Fibroblast of skin of right quadriceps (primary cell): ENCODE results near the gene RPRD1B.

Source experiments
- DNase-seq: peaks from one replicate; pipeline ENCODE4 v3.0.0-alpha.2; 2013

The RPRD1B gene

DNA sequence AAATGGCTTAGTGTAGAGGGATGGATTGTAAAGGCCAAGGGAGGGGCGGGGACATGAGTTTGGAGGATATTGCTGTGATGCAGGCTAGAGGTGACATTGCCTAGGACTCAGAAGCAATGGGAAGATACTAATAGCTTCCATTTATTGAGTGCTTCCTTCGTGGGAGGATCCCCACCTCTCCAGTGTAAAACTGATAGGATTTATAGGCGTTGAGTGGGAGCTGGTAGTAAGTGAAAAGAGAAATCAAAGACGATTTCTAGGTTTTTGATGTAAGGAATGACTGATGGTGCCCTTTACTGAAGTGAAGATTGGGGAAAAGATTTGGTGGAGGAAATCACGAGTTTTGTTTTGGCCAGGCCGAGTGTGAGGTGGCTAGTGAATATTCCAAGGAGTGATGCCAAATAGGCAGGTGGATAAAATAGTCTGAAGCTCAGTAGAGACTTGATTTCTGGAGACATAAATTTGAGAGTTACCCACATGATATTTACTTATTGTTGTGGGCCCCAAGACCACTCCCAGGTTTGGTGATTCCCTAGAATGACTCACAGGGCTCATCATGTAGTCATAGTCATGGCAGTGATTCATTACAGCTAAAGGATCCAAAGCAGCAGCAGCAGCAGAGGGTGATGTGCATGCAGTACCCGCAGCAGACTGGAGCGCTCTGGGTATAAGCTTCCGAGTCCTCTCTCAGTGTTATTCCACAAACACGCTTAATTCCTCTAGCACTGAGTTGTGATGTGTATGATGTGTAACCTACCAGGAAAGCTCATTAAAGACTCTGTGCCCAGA, 10.2 kb downstream of the RPRD1B start:
- DNase-seq, result peak; percentile 79

DNA sequence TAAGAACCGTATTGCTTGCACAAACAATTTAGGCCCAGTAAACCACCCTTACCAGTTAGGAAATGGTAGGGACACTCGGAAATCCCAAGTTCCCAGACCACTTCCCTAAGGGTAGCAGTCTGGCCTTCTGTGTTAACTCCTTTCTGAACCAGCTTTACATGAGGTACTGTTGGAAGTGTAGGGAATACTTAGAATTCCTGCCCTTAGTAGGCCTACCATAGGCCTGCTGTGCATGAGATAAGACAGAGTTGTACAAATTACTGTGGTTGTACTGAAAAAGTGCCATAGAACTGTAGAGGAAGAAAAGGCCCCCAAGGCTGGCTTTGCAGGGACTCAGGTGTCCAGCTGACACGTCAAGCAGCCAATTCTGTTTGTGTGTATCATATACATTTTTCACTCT, 11.1 kb downstream of the RPRD1B start:
- no peak for DNase-seq

DNA sequence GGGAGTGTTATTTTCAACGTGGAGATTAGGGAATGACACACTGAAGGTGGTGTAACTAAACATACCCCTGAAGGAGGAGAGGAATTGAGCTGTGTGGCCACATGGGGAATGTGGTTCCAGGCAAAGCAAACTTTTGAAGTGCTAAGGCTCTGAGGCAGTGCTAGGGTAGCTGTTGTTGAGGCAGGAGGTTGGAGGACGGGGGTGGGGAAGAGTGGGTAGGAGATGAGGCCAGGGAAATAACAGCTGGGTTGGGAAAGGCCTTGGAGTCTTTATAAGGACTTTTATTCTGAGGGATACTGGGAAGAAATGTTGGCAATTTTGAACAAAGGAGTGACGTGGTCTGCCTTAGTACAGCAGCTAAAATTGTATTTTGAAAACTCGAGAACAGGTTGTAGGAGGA, 13.0 kb downstream of the RPRD1B start:
- DNase-seq, result peak; percentile 18

DNA sequence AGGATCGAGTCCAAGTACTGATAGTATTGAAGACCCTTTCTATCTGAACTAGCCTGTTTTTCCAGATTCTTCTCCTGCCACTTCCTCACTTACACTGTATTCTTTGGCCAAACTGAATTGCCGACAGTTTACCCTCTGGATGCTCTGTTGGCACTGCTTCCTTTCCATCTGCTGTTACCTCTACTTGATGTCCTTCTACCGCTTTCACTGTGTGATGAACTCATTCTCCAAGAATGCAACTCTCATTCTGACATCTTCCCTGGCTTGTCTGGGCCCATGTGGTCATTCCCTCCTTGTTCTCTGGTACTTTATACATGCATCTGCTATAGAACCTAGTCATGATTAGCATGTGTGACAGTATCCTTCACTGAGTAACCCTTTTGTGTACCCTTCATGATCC, 16.3 kb downstream of the RPRD1B start:
- peak; percentile 76 for DNase-seq

DNA sequence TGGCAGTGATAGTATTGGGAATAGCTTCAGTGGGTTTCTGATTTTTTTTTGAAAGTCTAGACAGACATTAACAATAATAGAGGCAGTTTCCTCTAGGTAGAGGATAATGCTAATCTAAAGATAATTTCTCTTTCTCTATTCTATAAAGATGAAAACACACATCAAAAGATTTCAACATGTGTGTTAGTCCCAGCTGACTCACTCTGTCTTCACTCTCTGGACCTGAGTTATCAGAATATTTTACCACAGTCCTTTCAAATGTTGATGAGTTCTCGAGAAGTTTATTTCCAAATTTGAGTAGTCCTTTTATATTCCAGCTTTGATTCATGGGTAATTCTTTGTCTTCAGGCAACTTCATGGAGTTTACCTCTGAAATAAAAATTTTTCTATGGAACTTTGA, 17.1 kb downstream of the RPRD1B start:
- no peak for DNase-seq

DNA sequence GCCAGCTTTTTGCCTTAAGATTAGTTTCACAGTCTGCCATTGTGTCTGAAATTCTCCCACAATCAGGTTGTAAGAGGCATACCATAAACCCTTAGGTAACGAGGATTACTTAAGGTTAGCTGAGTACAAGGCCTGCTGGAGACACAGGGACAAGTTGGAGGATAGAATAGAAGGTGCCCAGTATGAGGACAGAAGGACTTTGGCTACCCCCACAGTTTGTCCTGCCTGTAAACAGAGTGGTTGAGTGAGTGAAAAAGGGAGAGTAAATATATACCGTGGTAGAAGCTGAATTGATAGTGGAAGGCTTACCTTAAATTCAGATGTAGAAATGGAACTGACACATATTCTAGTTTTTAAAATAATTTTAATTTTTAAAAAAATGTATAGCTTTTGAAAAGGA, 19.3 kb downstream of the RPRD1B start:
- DNase-seq, result no peak

DNA sequence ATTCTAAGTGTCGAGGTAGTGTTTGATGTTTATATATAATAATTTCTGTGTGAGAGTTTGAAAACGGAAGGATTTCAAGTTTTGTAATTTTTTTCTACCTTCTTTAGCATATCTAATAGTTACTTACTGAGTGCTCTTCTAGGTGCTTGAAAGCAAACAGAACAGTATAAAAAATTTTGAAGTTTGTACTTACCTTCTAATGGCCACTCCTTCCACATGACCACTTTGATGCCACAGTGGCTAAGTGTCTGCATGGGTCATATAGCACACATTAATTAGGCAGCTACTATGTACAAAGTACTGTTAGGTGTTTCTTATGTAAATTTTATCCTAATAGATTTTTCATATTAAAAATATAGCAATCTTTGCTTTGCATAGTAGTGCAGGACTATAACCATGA, 21.1 kb downstream of the RPRD1B start:
- DNase-seq, result no peak

DNA sequence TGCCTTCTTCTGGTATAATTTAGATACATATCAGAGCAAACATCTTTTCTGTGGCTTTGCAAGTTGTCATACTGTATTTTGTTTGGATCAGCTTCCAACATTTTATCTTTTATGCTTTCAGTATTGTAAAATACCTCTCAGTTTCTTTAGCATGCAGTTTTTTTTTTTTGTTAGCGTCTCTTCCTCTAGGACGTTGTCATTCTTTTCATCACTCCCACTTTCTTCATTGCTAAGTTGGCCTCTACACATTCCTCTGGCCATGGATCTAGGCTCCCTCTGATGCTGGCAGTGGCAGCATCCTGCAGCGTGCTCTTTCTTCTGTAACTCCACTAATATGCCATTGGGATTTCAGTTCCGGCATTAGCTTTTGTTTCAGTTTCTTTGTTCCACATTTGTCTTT, 21.7 kb downstream of the RPRD1B start:
- DNase-seq, result no peak

DNA sequence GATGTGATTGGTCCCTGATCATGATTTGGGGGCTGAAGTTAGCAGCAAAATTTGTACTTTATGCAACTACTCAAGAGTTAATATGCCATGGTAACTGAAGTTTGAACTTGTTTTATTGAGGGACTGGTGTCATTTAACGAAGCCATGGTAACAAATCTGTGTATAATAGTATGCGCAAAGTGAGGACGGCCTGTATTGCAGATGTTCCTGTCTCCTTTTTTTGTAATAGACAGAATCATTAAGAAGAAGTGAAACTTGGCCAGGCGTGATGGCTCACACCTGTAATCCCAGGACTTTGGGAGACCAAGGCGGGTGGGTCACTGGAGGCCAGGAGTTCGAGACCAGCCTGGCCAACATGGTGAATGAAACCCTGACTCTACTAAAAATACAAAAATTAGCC, 22.3 kb downstream of the RPRD1B start:
- no peak for DNase-seq

DNA sequence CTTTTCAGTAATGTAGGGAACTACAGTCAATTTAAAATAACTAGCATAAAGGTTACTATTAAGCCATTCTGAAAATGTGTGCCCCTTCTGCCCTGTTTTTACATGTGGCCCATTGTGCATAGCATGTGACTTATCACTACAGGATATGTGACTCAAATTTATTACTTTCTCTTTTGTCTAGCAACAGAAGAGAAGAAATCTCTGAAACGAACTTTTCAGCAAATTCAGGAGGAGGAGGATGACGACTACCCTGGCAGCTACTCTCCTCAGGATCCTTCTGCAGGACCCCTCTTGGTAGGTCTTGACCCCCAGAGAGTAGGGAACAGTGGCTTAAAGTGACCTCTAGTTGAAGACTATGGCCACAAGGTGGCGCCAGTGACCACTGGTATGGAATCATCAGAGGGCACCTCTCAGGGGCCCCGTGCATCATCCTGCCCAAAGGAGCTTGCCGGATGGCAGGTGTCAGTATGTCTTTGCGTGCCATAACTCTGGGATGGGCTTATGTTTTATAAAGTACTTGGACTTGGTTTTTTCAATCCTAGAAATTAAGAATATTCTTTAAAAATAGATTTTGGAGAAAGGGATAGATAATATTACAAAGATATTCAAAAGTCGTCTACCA, 23.9 kb downstream of the RPRD1B start:
- DNase-seq, result peak; percentile 61

DNA sequence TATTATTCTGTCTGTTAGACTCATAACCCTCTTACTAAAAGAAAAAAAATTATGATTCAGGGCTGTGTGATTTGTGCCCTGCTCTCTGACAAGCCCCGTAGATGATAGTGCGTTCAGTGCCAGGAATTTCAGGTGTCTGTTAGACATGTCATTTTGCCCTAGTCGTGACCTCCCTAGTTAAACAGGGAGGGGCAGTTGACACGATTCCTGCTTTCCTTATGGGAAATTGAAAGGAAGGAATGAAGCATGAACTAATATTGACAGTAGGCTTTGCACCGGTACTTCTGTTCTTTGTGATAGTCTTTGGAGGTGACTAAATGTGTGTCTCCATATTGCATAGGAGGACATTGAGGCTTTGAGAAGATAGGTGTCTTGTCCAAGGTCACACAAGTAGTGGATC, 26.3 kb downstream of the RPRD1B start:
- no peak for DNase-seq

DNA sequence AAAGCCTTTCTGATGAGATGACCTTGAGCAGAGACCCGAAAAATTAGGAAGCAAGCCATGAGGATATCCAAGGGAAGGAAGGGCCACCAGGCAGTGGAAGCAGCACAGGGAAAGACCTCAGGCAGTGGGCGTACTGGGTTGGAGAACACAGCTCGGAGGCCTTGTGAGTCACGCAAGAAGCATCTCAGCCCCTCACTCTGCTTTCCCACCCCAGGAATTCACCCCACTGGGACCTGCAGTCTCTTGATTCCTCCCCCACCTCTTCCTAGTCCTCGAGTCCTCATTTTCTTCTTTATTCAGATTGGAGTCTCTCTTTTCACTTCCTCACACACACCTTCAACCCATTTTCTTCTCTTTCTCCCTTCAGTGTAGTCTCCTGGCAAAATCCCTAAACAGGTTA, 27.0 kb downstream of the RPRD1B start:
- peak; percentile 71 for DNase-seq

DNA sequence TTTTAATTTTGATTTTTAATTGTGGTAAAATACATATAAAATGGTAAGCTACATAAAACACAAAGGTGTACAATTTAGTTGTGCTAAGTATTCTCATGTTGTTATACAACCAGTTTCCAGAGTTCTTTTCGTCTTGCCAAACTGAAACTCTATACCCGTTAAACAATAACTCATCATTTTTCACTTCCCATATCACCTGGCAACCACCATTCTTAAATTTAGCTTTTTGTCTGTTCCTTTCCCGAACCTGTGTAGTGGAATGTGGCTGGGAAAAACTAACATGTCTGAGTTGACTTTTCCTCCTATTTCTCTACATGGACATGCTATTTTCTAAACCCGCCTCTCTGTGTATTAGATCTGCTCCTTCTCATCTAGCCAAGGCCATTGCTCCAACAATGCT, 27.6 kb downstream of the RPRD1B start:
- DNase-seq, result no peak

DNA sequence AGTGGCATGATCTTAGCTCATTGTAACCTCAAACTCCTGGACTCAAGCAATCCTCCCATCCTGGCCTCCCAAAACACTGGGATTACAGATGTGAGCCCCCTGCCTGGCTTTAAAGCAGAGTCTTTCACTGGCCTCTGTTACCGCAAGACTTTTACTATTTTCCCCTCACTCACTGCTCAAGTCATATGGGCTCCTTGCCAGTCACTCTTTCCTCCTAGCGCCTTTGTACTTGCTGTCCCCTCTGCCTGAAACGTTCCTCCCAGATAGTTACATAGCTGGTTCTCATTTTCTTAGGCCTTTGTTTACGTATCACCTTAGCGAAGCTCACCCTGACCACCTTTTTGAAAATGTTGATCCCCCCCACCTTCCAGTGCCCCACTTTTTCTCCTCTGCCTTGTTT, 29.3 kb downstream of the RPRD1B start:
- DNase-seq, result no peak

DNA sequence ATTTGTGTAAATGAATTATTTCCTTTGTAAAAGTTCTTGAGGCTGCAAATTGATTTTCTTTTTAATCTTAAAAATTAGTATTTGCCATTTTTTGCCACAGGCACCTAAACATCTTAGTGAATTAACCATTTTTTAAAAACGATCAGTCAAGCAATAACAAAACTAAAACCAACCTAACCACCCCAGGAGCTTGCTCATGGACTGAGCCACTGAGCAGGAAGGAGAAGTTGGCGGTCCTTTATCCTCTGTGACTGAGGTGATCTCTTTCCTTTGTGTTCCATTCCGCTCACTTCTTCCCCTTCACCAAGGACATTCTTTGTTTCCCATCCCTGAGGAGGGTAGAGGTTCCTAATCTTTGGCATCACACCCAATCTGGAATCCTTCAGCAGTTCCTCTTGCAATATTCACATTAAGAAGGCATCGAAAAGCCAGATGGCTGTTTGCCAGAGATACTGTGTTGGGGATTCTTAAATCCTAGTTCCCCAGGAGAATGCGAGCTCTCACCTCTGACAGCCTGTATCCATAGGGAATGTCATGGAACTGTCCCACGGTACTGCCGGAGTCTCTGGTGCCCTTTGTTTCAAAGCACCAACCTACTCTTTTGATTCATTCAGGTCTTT, 30.5 kb downstream of the RPRD1B start:
- DNase-seq, result no peak

DNA sequence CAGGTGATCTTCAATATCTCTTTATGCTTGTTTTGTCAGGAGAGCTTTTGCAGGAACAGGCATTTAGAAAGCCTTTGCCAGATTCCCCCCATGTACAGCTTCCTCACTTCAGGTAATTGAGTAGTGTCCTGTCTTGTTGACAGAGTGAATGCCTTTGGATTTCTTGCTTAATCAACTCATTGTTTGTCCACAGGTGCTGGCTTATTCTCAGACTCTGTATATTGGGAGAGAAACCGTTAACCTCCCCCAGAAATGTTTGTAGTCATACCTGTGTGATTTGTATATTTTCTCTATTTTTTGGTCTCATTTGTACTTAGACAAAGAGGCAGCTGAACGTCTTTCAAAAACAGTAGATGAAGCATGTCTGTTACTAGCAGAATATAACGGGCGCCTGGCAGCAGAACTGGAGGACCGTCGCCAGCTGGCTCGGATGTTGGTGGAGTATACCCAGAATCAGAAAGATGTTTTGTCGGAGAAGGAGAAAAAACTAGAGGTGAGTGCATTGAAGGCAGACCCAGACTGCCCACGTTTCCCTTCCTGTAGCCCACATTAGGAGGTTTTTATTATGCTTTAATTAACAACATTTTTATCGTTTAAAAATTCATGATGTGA, 32.3 kb downstream of the RPRD1B start:
- DNase-seq, result no peak

DNA sequence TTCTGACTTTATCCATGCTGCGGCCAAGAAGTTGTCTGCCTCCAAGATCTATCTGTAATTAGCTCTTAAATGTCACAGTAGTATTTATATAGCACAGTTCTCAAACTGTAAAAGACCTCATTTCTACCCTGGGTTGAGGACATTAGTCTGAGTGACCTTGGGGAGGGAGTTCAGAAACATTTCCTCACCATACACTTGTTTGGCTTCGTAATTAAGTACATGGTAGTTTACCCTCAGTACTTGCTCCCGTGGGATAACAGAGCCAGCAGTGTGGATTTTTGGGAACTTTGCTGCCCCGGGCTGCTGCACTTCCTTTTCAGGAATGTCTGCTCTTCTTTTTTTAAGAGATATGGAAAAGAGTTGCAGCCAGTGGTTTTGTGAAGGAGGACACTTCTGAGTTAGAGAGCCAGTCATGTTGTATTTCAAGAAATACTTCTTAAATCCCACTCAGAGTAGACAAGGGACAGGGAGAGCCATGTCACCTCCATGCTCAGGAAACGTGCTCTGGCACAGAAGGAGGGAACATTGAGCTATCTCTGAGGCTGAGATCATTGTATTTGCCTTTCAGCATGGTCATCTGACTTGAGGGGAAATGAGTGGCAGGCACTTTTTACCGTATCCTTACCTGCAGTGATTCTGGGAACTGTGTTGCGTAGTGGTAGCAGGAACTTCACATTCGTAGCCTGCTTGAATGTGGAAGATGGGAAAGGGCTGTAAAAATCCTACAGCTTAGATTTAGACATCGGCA, 33.6 kb downstream of the RPRD1B start:
- no peak for DNase-seq

DNA sequence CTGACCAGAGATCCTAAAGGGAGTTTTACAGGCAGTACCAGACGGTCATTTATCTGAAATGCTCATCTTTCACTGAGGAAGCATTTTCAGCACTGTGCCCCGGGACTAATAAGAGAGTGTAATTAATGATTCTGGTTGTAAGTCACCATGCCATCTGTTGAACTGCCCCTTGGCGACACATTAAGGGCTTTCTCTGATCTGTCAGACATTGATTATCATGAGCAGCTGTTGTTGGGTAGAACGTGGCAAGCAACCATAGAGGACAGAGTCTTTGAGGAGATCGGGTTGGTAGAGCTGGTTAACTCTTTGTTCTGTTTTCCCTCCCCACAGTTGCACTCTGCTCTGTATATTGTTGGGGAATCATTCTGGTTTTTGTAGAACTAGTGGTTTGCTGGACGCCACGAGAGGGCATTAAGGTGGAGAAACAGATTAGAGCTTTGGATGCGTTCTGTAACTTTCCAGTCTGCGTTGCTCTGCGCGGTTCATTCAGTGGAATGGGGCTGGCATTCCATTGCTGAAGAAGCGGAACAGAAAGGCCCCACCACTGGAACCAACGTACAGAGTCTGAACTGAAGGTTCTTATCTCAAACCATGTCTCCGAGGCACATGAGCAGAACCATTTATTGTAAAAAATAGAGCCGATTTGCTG, 34.3 kb downstream of the RPRD1B start:
- DNase-seq, result no peak

DNA sequence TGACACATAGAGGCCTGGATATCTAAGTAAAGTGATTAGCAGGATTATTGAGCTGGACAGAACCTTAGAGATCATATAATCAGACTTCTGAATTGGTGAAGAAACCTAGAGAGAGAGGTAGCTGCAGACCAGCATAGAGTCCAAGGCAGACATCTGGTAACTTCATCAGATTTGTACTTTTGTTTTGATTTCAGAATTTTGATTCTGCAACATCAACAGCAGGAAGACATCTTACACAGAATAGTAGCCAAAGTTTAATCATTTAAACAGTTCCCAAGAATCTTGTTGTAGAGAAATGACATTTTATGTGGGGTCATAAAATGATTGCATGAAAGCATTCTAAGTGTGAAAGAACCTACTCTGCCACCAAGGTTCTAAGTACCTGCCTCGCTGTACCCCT, 39.4 kb downstream of the RPRD1B start:
- DNase-seq, result no peak

DNA sequence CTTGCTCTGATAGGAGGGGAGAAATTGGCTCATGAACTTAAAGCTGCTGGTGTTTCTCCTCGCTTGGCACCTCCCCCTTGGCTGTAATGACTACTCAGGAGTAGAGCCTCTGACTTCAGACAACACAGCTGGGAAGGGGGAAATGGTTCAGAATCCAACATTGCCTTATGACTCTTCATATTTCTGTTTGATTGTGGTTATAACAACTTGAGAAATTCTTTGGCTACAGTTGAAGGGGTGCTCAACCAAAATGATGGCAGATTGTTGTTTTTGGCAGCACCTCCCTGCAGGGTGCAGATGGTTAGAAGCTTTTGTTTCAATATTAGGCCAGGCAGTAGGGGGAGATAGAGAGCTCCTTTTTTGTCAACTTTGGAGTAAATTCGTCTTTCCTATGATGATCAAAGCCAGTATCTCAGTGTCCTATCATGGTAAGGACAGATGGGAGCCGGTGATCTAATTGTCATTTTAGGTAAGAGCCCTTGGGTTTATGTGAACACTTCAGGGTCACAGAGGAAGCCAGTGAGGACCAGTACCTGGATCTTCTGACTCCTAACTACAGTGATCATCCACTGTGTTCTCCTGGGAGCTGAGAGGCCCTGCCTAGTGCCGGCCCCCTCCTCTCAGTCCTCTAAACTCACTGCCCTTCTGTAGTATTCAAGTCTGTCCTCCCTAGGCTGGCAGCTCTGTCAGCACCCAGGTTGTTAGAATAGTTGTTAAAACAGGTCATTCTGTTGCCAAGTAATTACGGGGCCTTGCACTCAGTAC, 39.9 kb downstream of the RPRD1B start:
- peak; percentile 94 for DNase-seq

DNA sequence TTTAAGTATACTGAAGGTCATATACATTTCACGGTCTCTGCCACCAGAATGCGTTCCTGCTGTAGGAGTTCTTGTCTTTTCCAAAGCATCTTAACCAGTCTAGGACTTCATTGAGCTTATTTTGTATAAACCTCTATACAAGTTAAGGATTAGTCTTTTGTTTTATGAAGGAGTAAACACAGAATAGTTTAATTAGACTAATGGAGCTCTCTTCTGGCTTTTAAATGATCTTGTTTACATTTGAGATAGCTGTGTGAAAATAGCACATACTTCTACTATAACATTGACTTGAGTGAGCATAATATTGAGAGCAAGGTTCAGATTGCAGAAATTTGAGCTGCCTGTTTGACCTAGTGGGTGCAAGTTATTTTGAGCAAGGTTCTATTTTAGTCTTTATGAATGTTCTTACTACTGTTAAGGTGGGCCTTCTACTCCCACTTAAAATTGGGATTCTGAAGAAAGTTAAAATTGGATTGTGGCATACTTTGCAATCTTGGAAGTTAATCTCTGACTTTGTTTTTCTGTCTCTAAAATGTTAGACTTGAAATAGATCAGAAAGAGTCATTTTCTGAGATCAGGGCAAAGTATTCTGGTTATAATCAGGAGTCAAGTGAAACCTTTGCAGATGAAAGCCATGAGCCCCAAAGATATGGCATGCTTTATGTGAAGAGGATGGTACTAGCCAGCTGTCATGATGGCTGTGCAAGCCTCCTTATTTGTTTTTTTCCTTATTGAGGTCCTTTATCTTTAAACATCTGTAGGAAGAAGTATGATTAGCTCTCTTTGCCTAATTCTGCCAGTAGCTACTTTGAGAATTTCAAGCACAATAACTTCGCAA, 41.8 kb downstream of the RPRD1B start:
- no peak for DNase-seq
